Tibial nerve (tissue), 3 donors: ENCODE results near the gene WNT7A.

Experiments used
- CTCF ChIP-seq, 5 experiments: fragments of 200-600 bp in 3 of 5; fragments of 450-650 bp in 2 of 5; sonication (generic) in 3 of 5; IDR thresholded peaks; one replicate each; pipeline ENCODE4 v1.5.1; 2016 to 2019; ENCODE audit warnings: antibody characterized with exemption in 5 of 5, mild to moderate bottlenecking in 3 of 5, moderate library complexity in 2 of 5
- POLR2A ChIP-seq, 2 donors: fragments of 450-650 bp; IDR thresholded peaks; one replicate each; pipeline ENCODE4 v1.6.1; 2017; ENCODE audit warnings: antibody characterized with exemption in 2 of 2, mild to moderate bottlenecking in 2 of 2, moderate library complexity in 2 of 2

DNA sequence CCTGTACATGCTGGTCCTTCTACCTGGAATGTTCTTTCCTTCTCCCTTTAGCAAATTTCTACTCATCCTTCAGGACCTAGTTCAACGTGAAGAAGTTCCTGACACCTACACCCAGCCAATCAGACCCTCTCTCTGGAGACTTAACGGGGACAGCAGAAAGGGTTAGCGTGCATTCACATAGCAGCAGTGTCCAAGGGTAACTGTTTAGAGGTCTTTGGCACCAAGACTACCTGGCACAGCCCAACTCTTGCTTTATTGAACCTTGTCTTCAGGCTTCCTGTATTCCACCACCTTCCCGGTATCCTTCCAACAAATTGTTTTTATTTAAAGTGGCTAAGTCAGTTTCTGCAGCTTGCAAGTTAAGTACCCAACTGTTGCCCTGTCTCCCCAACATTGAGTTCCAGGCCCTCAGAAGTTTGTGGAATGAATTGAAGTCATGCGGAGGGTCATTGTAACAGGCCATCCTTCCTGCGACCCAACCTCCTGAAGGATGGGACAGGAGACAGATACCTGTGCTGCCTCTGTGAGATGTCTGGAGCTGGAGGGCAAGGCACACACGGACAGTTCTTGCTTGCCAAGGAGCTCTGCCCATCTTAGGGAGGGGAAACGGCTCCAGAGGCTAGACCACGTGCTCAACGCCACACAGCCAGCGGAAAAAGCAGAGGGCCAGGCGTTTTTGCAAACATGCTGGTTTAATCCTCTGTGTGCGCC, 14.4 kb upstream of the WNT7A start:
- no peak for TF ChIP-seq CTCF (IDR thresholded peaks at IDR 0.05)
- no peak for TF ChIP-seq POLR2A (IDR thresholded peaks at IDR 0.05)
